COLO668 (cell line): ENCODE data around the gene OR10A5.
A peak's percentile ranks its signal among the peaks of the same experiment; 100 is the strongest.
"Not testable (repeated sequence)": the region's sequence is repeated elsewhere in the genome, so short reads cannot be mapped to it uniquely, and the experiment has no call there.

Experiments used
- DNase-seq: peaks from one replicate; lab custom pipeline; 2025; ENCODE audit not compliant: unreplicated experiment; lab: John Stamatoyannopoulos, UW

The OR10A5 gene, protein sequence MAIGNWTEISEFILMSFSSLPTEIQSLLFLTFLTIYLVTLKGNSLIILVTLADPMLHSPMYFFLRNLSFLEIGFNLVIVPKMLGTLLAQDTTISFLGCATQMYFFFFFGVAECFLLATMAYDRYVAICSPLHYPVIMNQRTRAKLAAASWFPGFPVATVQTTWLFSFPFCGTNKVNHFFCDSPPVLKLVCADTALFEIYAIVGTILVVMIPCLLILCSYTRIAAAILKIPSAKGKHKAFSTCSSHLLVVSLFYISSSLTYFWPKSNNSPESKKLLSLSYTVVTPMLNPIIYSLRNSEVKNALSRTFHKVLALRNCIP

DNA sequence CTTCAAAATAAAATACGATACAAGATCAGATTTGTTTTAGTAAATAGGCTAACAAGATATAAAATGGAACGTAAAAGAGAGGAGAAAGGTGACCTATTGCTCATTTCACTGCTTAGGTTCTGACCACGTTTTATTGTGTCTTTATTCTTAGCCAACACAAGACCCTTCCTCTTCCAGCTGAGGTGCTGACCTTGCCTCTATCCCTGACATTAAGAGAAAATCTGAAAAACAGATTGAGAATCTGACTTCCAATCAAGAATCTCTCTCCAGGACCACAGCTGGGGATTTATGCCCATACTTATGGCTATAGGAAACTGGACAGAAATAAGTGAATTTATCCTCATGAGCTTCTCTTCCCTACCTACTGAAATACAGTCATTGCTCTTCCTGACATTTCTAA, at the start of gene OR10A5:
Gene OR10A5 (plus strand): TSS at position 301 of the 400 bp plus-strand sequence. CDS start 0 bp downstream, at position 301.
- DNase-seq = no peak

DNA sequence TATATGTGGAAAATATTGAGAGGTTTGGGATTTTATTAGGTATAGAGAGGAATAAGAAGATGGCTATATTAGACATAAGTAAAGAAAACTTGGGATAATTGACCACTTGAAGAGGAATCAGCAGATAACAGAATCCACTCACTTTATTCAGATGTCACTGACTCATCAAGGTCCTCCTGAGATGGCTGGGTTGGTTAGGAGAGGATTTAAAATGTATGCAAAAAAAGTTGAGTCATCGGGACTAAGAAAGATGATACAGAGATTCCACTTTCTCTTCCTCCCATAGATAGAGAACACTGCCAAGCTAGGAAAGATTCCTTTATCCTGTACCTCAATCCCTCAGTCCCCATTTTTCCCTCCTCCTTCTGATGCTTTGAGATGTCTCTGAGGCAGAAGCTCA, 46.1 kb upstream of the OR10A5 start, which contains the start of gene OR6A2:
Gene OR6A2 (minus strand): TSS at position 288 of the 400 bp plus-strand sequence. CDS start 3,981 bp downstream, outside the sequence.
- DNase-seq = no peak

DNA sequence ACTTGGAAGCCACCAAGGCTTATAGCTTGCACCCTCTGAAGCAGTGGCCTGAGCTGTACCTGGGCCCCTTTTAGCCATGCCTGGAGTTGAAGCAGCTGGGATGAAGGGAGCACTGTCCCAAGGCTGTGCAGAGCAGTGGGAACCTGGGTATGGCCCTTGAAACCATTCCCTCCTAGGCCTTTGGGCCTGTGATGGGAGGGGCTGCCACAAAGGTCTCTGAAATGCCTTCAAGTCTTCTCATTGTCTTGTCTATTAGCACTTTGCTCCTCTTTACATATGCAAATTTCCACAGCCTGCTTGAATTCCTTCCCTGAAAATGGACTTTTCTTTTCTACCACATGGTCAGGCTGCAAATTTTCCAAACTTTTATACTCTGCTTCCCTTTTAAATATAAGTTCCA, 44.4 kb upstream of the OR10A5 start:
- not testable (repeated sequence) for DNase-seq

DNA sequence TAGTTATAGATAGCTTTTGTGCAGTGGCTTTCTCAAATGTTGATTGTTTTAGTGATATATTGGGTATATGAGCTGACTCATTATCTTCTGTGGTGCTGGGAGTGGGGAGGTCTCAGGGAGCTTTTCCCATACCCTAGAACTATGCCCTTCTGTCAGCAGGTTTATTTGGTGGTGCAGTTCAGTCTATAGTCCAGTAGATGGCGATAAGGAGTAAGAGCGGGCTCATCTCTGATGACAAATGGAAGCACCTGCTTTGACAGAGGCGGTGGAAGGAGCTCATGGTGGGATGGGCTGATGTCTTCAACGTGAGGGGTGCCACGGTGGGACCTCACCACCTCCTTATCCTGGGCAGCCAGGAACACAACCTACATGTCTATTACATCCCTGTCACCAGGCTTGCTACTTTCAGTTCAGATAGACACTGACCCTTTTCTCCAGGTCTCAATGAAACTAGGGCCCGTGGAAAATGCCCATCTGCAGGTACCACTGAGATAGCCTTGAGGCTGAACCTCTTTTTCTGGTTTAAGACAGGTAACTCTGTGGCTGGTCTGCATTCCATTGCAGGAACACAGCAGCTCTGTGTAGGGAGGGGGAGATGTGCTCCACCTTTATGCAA, 33.0 kb upstream of the OR10A5 start:
- DNase-seq = peak; percentile 14

DNA sequence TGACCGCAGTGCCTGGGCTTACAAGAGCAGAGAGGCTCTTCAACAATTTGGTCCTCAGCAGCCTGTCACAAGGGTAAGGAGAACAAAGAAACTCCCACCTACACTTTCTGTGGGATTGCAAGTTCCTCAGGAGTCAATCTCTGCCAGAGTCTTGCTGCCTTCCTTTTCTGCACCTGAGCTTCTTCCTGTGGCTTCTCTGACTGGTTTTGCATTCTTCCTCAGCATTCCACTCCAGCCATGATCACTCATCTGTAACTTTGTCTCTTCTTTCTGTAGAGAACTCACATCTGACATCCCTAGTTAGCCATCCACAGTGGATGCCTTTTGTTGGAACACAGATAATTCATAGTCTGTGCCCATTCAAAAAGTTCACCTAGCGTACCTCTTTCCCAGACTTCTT, 31.8 kb upstream of the OR10A5 start:
- DNase-seq = no peak

DNA sequence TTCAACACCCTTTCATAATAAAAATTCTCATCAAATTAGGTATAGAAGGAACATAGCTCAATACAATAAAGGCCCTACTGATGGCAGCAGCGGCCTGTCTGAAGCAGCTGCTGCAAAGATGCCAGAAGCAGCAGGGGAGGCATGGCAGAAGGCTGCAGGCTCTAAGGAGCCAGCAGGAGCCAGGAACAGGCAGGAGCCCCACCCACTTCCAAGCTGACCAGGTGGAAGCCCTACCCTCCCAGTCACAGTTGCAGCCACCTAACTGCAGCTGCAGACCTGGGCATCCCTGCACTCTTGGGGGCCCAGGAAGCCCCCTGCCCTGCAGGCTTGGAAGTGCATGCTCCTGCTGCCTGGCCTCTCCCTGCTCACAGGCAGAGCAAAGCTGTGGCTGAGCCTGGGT, 27.8 kb upstream of the OR10A5 start:
- no peak for DNase-seq

DNA sequence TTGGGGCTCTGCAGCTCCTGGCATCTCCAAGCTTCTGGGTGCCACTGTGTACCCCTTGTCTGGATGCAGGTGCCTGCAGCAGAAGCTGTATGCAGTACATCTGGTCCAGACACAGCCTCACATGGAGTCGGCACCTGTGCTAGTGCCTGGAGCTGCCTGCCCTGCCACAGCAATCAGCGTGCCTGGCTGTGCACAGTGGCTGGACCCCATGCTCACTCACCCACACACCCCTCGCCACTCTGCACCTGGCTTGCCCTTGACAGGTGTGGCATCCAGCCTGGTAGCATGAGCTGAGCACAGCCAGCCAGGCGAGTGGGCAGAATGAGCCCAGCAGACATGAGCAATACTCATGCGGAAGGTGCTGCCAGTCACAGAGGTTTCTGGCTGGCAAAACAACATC, 26.5 kb upstream of the OR10A5 start:
- DNase-seq = no peak

DNA sequence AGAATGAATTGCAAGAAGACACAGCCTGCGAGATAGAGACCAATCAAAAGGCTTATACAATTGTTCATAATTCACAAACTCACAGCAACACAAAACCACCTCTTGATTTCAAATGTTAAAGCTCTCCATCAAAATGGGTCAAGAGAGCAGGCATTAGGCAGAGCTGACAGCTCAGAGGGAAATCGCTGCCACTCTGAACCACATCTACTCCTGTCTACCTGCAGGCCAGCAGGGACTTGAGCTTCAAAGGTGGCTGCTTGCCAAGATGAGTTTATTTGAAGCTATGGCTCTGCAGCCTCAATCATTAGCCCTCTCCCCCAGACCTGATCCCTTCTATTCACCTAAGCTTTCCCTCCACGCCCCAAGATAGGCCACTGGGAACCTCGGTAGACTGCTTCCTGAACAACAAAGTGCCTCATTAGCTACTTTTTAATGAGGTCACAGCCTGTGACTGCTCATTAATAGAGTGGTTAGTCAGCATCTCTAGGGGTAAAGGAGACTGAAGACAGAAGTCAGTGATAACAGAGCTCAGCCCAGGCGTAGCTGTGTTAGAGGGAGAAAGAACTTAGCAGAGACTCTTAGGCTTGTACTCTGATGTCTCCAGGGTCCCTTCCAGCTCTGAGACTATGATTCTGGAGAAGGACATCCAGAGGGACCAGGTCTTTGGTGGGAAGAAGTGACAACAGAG, 21.2 kb upstream of the OR10A5 start:
- DNase-seq = no peak

DNA sequence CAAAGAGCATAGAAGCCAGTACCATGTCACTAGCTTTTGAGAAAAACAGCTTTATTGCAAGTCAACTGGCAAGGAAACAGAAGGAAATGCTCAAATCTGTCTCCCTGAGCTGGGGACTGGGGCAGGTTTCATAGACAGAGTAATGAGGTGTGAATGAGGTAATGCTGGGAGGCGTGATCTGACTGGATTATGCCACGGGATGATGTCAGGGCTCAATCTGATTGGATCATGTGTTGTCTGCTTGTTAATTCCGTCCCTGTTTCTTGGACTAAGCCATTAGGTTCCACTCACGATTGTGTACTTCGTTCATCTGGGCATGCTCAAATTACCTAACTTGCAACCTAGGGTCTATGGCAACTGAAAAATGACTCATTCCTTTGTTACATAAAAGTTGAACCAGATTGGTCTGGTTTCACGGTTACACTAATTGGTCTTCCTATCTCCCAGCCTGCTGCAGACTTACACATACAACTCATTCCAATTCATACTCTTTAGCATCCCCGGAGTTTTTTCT, 20.2 kb upstream of the OR10A5 start:
- no peak for DNase-seq

DNA sequence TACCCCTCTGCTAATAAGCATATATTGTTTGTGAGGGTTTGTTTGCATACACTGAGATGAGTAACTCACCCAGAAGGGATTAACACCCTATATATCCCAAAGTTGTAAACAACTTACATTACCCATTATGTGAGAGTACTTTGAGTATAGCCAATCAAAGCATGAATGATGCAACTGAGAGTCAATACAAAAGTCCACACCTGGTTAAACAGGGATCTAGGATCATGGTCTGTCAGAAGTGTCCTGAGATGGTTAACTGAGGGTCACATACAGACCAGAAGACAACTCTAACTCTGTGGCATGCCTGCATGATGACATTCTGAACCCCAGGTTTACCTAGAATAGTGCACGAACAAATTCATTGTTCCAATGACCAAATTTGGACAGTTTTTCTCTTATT, 17.4 kb upstream of the OR10A5 start:
- DNase-seq = no peak

DNA sequence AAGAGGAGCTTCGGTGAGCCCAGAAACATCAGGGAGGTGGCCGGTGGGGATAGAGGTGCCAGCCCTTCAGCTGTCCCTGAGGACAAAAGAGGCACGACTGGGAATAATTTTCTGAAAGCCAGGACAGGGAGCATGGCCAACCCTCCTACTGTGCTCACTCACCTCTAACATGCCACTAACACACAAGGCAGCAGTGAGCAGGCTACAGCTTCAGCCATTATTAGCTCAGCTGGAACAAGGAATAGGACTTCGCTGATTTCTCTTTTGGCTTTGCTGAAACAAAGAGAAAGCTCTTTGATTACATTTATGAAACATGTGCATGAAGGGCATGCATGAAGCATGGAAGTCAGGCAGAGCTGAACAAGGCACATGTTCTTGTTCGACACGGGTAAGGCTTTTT, 12.1 kb upstream of the OR10A5 start:
- no peak for DNase-seq

DNA sequence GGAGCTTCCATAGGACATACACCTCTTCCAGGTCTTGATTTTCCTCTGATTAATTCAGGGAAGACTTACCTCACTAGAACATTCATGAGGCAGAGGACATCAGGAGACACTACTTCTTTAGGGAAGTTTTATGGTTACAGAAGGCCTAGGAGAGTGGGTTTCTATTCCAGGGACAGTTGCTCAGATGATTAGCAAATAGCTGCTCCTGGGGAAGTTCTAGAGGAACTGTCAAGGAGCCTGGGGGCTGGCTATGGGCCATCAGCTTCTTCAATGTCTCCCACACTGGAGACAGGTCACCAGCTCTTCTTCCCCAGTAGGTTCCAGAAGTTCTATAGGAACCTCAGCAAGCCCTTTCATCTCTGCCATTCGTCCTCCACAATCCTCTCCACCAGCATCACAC, 11.5 kb upstream of the OR10A5 start:
- no peak for DNase-seq

DNA sequence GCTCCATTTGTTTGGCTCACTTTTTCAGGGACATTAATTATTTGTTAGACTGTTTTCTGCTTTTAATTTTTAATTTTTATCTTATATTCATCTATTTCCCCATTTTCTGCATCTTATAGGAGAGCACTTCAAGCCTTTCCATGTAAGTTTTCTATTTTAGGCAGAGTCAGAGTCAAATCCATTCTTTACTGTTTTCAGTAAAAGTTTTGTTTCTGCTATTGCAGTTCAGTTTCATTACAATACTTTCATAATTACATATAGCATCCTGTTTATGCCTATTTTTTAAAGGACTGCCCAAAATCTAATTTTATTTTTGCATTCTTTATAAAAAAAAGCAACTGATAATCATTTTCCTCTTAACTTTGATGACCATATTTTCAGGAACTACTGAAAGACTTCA, 3.8 kb upstream of the OR10A5 start:
- DNase-seq = no peak

DNA sequence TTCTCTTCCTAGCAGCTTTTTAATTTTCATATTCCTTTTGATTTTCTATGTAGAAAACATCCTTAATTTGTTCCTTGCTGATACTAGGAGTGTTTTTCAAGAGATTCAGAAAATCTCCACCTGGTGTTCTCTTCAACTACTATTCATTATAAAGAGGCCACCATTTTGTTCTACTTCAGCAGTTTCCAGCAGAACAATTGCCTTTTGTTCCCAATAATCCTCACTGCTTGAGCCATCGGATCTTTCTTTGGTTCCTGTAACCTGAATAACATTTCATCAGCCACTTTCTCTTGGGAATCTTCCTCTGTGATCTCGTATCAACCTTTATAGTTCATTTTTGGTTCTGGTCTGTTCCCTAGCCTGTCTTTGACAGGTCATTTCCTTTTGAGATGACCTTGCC, 1.8 kb upstream of the OR10A5 start:
- DNase-seq = no peak

DNA sequence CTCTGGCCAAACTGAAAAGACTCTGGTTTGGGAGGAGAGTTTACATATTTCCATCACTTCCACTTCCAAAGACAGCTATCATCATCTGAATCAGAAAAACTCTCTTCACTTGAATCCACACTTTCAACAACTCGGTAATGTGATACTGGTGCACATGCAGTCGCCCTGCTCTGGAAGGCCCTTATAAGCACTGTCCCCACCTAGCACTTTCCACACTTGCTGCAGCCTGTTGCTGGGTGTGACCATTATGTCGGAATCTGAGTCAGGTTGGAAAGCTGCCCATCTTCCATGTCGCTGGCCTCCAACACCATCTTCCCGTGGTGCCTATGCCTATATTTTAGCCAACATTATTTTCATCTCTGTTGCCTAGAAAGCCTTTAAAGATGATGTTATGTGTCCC, 1.1 kb upstream of the OR10A5 start:
- DNase-seq = no peak

DNA sequence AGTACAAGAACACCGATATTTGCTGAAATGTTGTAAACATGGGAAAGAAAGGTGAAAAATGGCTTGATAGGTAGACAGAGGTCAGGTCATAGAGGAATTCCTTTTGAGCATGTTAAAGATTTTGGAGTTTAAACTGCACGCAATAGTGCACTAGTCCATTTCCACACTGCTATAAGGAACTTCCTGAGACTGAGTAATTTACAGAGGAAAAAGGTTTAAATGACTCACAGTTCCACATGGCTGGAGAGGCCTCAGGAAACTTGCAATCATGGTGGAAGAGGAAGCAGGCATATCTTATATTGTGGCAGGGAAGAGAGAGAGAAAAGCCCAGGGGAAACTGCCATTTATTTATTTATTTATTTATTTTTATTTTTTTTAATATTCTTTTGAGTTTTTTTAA, 5.0 kb downstream of the OR10A5 start:
- DNase-seq = no peak

DNA sequence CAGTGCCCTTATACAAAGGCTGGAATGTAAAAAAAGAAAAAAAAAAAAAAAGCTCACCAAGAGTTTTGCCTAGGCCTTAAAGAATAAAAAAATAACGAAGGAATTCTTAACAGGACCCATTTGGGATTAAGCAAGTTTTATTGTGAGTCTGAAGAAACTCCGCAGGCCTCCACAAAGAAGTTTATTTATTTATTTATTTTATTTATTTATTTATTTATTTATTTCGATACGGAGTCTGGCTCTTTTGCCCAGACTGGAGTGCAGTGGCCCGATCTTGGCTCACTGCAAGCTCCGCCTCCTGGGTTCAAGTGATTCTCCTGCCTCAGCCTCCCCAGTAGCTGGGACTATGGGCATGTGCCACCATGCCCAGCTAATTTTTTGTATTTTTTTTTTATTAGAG, 9.3 kb downstream of the OR10A5 start:
- DNase-seq = not testable (repeated sequence)

DNA sequence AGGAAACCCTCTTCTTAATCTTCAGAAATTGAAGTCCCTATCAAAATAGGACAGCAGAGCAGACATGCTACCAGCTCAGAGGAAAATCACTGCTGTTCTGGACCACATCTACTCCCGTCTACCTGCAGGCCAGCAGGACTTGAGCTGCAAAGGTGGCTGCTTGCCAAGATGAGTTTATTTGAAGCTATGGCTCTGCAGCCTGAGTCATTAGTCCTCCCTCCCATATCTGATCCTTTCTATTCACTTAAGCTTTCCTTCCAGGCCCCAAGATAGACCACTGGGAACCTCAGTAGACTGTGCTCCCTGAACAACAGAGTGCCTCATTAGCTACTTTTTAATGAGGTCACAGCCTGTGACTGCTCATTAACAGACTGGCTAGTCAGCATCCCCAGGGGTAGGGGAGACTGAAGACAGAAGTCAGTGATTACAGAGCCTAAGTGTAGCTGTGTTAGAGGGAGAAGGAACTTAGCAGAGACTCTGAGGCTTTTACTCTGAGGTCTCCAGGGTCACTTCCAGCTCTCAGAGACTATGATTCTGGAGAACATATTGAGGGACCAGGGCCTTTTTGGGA, 10.6 kb downstream of the OR10A5 start:
- peak; percentile 3 for DNase-seq

DNA sequence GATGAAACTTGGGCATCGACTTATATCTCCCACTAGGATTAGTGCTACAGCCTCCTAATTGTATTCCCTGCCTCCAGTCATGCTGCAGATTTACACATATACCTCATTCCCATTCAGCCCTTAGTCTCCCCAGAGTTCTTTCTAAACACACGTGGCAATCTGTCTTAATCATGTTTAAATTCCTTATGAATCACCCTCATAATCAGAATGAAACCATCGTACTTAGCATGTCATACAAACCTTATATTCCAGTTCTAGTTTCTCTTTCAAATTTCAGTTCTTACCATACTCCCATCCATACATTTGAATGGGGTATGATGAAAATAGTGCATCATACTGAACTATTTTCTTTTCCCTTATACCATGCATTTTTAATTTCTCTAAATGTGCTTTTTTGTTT, 11.4 kb downstream of the OR10A5 start:
- no peak for DNase-seq

DNA sequence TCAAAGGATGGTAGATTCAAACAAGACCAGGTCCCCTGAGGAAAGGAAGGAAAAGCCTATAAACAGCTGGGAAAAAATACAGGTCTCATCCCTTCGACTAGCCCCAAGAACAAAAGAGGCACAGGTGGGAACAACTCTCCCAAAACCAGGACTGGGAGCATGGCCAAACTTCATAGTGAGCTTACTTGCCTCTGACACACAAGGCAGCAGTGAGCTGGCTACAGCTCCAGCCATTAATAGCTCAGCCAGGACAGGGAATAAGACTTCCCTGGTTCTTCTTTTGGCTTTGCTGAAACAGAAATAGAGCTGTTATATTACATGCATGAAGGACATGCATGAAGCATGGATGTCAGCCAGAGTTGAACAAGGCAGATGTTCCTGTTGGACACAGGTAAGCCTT, 17.5 kb downstream of the OR10A5 start, which contains the start of gene OR10A2:
Gene OR10A2 (plus strand): TSS at position 97 of the 400 bp plus-strand sequence. CDS start 6,698 bp downstream, outside the sequence.
- DNase-seq = no peak

DNA sequence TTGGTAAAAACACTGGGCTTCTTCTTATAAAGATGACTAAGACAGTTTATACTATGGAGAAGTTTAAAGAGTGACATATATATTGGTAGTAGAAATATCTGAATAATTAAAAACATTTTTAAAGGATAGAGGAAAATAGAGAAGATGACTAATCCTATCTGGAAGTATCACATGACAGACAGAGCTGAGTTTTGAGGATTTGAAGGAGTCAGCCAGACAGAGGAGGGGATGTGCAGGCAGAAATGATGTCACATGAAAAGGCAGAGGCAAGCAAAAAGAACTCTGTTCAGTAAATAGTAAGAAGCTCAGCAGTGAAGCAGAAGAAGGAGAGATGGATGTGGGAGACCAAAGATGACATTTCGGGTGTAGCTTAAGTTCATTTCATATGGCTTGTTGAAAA, 19.0 kb downstream of the OR10A5 start:
- DNase-seq = no peak
